PC-3 (cell line): Measurements from ENCODE around the gene ATP2B3. TPM values are rescaled to one million over a fixed set of nuclear protein-coding genes. Genes with fewer than 3 reads are reported as not detected.

ENCODE experiments used
- ATAC-seq: fragments of 200-7000 bp; cut with Tn5 transposase; 2 replicates; pipeline ENCODE4 v1.9.1; 2020; ENCODE audit warnings: mild to moderate bottlenecking, moderate library complexity
- BruUV-seq: library from RNA; stranded (reverse); fragments of 400-500 nt; replicated peaks from 2 replicates; lab custom pipeline; 2021; lab: Mats Ljungman, UMichigan
- CTCF ChIA-PET: fragments of 300-600 bp; sonication (Branson Sonifier 250); formaldehyde crosslinking; loops from one replicate; lab custom pipeline; 2022; ENCODE audit warnings: antibody characterized with exemption; lab: Charles Lee
- POLR2A ChIA-PET: fragments of 300-600 bp; sonication (Branson Sonifier 250); formaldehyde crosslinking; loops from one replicate; lab custom pipeline; 2022; ENCODE audit warnings: antibody characterized with exemption; ENCODE audit not compliant: unreplicated experiment; lab: Charles Lee
- DNase-seq: peaks from one replicate; pipeline ENCODE4 v3.0.0-alpha.2; 2015
- H2AFZ ChIP-seq: fragments of 300-600 bp; sonication (generic); 2 replicates; pipeline ENCODE4 v1.6.0; 2016; ENCODE audit warnings: antibody characterized with exemption, low read length
- H3F3A ChIP-seq: fragments of 300-600 bp; sonication (generic); one replicate; pipeline ENCODE4 v1.6.0; 2017; ENCODE audit warnings: antibody characterized with exemption, low read length, control low read depth, mild to moderate bottlenecking; ENCODE audit not compliant: unreplicated experiment
- H3K27ac ChIP-seq: fragments of 300-600 bp; sonication (generic); 2 replicates; pipeline ENCODE4 v1.5.1; 2016; ENCODE audit warnings: mild to moderate bottlenecking, low read length
- H3K27me3 ChIP-seq: fragments of 300-600 bp; sonication (generic); 2 replicates; pipeline ENCODE4 v1.6.1; 2016; ENCODE audit warnings: low read length, mixed read lengths
- H3K36me3 ChIP-seq: fragments of 300-600 bp; sonication (generic); 2 replicates; pipeline ENCODE4 v1.6.1; 2016; ENCODE audit warnings: low read depth, mixed run types, low read length, mixed read lengths
- H3K4me1 ChIP-seq: fragments of 300-600 bp; sonication (generic); 2 replicates; pipeline ENCODE4 v1.5.1; 2016; ENCODE audit warnings: low read length; ENCODE audit not compliant: insufficient read depth
- H3K4me2 ChIP-seq: fragments of 300-600 bp; sonication (generic); 2 replicates; pipeline ENCODE4 v1.6.0; 2016; ENCODE audit warnings: low read length
- H3K4me3 ChIP-seq: fragments of 300-600 bp; sonication (generic); 2 replicates; pipeline ENCODE4 v1.5.1; 2016; ENCODE audit warnings: mild to moderate bottlenecking, low read length, mixed read lengths
- H3K79me2 ChIP-seq: fragments of 300-600 bp; sonication (generic); 2 replicates; pipeline ENCODE4 v1.6.1; 2017; ENCODE audit warnings: low read length, mixed read lengths
- H3K9ac ChIP-seq: fragments of 300-600 bp; sonication (generic); 2 replicates; pipeline ENCODE4 v1.6.0; 2016; ENCODE audit warnings: mild to moderate bottlenecking, low read length
- H3K9me2 ChIP-seq: fragments of 300-600 bp; sonication (generic); replicated peaks from 2 replicates; pipeline ENCODE4 v1.6.1; 2016; ENCODE audit warnings: mixed run types, low read length, mixed read lengths
- H3K9me3 ChIP-seq: fragments of 300-600 bp; sonication (generic); 2 replicates; pipeline ENCODE4 v1.6.1; 2016; ENCODE audit warnings: low read length, mixed read lengths
- H4K20me1 ChIP-seq: fragments of 300-600 bp; sonication (generic); 2 replicates; pipeline ENCODE4 v1.6.1; 2016; ENCODE audit warnings: low read length, mixed read lengths
- CTCF ChIP-seq: fragments of 300-600 bp; sonication (generic); conservative IDR thresholded peaks from 2 replicates; pipeline ENCODE4 v1.5.1; 2017; ENCODE audit warnings: antibody characterized with exemption, low read depth, mild to moderate bottlenecking, low read length
- EZH2 ChIP-seq: fragments of 300-600 bp; sonication (generic); IDR thresholded peaks from one replicate; pipeline ENCODE4 v1.6.1; 2017; ENCODE audit warnings: antibody characterized with exemption, mild to moderate bottlenecking, low read length; ENCODE audit not compliant: unreplicated experiment
- EZH2phosphoT487 ChIP-seq: fragments of 300-600 bp; sonication (generic); IDR thresholded peaks from 2 replicates; pipeline ENCODE4 v1.6.1; 2018; ENCODE audit warnings: mild to moderate bottlenecking, antibody characterized with exemption, low read length, borderline replicate concordance
- intact Hi-C: fragments of 100-400 bp; cut with micrococcal nuclease; formaldehyde crosslinking; loops from 2 replicates; pipeline ENCODE4 v1.9.0; 2023
- total RNA-seq: library from RNA; depleted of rRNA; stranded (reverse); fragments of >200 nt; gene quantifications from 2 replicates; pipeline ENCODE4 v1.2.3, GENCODE V29; 2014

The ATP2B3 gene
- total RNA-seq, 1 experiment from 2014 or later, result not detected

- BruUV-seq, result no TSS peak
- H3K9me2 ChIP-seq, result no peaks in the 10 kb centered on the region
- ATAC-seq (no peak), DNase-seq (no peak)
- H3F3A ChIP-seq, result no peaks in the 10 kb centered on the region
- no peak overlapping the region for H3K4me3 ChIP-seq
- no peak overlapping the region for H3K27ac ChIP-seq
- H3K4me1 ChIP-seq, result no peaks in the 10 kb centered on the region; the same call in 1 of the 2 replicates
- H3K27me3 ChIP-seq, result no peaks in the 10 kb centered on the region
- ChIA-PET POLR2A (no interaction called here), CTCF (no interaction called here)
- H4K20me1 ChIP-seq, result no peaks in the 10 kb centered on the region
- H3K9ac ChIP-seq, result no peak overlapping the region
- intact Hi-C loops, result no loop called here
- no peak overlapping the region for H3K4me2 ChIP-seq
- H2AFZ ChIP-seq, result no peak overlapping the region
- no peaks in the 10 kb centered on the region for H3K36me3 ChIP-seq
- TF ChIP-seq EZH2 (no peak), EZH2phosphoT487 (no peak), CTCF (no peak)
- no peaks in the 10 kb centered on the region for H3K79me2 ChIP-seq
- no peaks in the 10 kb centered on the region for H3K9me3 ChIP-seq
Measured at GRCh38 chrX:153477364-153477857, 40.0 kb upstream of the ATP2B3 start.

GRCh38 chrX:153477901-153478300, 39.5 kb upstream of the ATP2B3 start:
- H3K79me2 ChIP-seq, result no peaks in the 10 kb centered on the region
- H3K4me1 ChIP-seq, result no peaks in the 10 kb centered on the region; the same call in 1 of the 2 replicates
- DNase-seq (no peak), ATAC-seq (no peak)
- POLR2A ChIA-PET, result no interaction called here
- no peak overlapping the region for H2AFZ ChIP-seq
- H3K9ac ChIP-seq, result no peak overlapping the region
- H3K4me3 ChIP-seq, result no peak overlapping the region
- BruUV-seq, result no TSS peak
- no peak overlapping the region for H3K27ac ChIP-seq
- no peaks in the 10 kb centered on the region for H3K36me3 ChIP-seq
- H3F3A ChIP-seq, result no peaks in the 10 kb centered on the region
- H3K27me3 ChIP-seq, result no peaks in the 10 kb centered on the region
- no peaks in the 10 kb centered on the region for H3K9me3 ChIP-seq
- intact Hi-C loops, result no loop called here
- no peaks in the 10 kb centered on the region for H3K9me2 ChIP-seq
- CTCF ChIA-PET, result no interaction called here
- H3K4me2 ChIP-seq, result no peak overlapping the region
- no peaks in the 10 kb centered on the region for H4K20me1 ChIP-seq
- TF ChIP-seq CTCF, result no peak
- TF ChIP-seq EZH2phosphoT487, result no peak
- no peak for TF ChIP-seq EZH2

- no peak overlapping the region for H2AFZ ChIP-seq
- H4K20me1 ChIP-seq, result no peaks in the 10 kb centered on the region
- no peaks in the 10 kb centered on the region for H3K36me3 ChIP-seq
- H3K4me1 ChIP-seq, result no peaks in the 10 kb centered on the region; the same call in 1 of the 2 replicates
- no peak for TF ChIP-seq EZH2phosphoT487
- no peak for TF ChIP-seq EZH2
- no peak for TF ChIP-seq CTCF
- intact Hi-C loops, result no loop called here
- no peak overlapping the region for H3K27ac ChIP-seq
- H3K4me3 ChIP-seq, result no peak overlapping the region
- no peaks in the 10 kb centered on the region for H3K79me2 ChIP-seq
- DNase-seq, result no peak
- ChIA-PET CTCF (no interaction called here), POLR2A (no interaction called here)
- no peaks in the 10 kb centered on the region for H3K9me3 ChIP-seq
- no TSS peak for BruUV-seq
- H3F3A ChIP-seq, result no peaks in the 10 kb centered on the region
- H3K9me2 ChIP-seq, result no peaks in the 10 kb centered on the region
- no peak for ATAC-seq
- no peaks in the 10 kb centered on the region for H3K27me3 ChIP-seq
- no peak overlapping the region for H3K4me2 ChIP-seq
- H3K9ac ChIP-seq, result no peak overlapping the region
Measured at GRCh38 chrX:153478746-153479145, 38.7 kb upstream of the ATP2B3 start.
